Fibroblast of the aortic adventitia (primary cell): Measurements from ENCODE around the gene ST14. TPM values are rescaled to one million over a fixed set of nuclear protein-coding genes. Genes with fewer than 3 reads are reported as not detected.

ENCODE experiments used
- DNase-seq: peaks from one replicate; pipeline ENCODE4 v3.0.0-alpha.2; 2010; ENCODE audit warnings: low read depth
- H3K4me3 ChIP-seq: 2 replicates; pipeline ENCODE4 v1.5.1; 2011; ENCODE audit warnings: low read depth, mild to moderate bottlenecking, control low read depth, low read length, moderate library complexity
- total RNA-seq: library from RNA; depleted of rRNA; stranded (reverse); fragments of >200 nt; gene quantifications from 2 replicates; pipeline ENCODE4 v1.2.3, GENCODE V29; 2012; ENCODE audit warnings: low replicate concordance
- TF ChIP-seq, protein P1 (sequence below): IDR thresholded peaks from 2 replicates; pipeline ENCODE4 v1.5.1; 2011; ENCODE audit warnings: mild to moderate bottlenecking, low read length, control low read depth, inconsistent platforms; ENCODE audit not compliant: insufficient read depth

Gene ST14
- total RNA-seq, 1 donor, result 0.09 TPM

GRCh38 chr11:130204703-130205095, 45.1 kb downstream of the ST14 start:
- TF ChIP-seq, protein P1, sequence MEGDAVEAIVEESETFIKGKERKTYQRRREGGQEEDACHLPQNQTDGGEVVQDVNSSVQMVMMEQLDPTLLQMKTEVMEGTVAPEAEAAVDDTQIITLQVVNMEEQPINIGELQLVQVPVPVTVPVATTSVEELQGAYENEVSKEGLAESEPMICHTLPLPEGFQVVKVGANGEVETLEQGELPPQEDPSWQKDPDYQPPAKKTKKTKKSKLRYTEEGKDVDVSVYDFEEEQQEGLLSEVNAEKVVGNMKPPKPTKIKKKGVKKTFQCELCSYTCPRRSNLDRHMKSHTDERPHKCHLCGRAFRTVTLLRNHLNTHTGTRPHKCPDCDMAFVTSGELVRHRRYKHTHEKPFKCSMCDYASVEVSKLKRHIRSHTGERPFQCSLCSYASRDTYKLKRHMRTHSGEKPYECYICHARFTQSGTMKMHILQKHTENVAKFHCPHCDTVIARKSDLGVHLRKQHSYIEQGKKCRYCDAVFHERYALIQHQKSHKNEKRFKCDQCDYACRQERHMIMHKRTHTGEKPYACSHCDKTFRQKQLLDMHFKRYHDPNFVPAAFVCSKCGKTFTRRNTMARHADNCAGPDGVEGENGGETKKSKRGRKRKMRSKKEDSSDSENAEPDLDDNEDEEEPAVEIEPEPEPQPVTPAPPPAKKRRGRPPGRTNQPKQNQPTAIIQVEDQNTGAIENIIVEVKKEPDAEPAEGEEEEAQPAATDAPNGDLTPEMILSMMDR, result no peak
- no peak overlapping the region for H3K4me3 ChIP-seq
- DNase-seq, result no peak

DNA sequence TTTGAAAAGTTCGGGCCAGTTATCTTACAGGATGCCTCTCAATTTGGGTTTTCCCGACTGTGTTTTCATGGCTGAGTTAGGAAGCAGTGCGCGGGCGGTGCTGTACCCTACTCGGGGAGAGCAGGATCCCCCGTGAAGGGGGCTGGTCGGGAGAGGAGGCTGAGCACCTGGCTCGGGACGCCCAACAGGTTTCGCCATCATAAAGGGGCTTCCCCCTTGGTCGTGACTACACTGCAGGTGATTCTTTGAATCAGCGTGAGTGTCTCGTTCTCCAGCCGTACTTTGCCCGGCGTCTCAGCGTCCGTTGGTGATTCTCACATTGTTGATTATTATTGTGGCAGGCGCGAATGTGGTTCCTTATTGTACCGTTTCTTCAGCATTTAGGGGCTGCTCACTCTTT, 46.6 kb downstream of the ST14 start:
- no peak overlapping the region for H3K4me3 ChIP-seq
- DNase-seq, result no peak
- TF ChIP-seq, protein P1, result no peak

GRCh38 chr11:130208241-130209127, 48.9 kb downstream of the ST14 start:
- TF ChIP-seq, protein P1, result no peak
- no peak for DNase-seq
- no peak overlapping the region for H3K4me3 ChIP-seq

DNA sequence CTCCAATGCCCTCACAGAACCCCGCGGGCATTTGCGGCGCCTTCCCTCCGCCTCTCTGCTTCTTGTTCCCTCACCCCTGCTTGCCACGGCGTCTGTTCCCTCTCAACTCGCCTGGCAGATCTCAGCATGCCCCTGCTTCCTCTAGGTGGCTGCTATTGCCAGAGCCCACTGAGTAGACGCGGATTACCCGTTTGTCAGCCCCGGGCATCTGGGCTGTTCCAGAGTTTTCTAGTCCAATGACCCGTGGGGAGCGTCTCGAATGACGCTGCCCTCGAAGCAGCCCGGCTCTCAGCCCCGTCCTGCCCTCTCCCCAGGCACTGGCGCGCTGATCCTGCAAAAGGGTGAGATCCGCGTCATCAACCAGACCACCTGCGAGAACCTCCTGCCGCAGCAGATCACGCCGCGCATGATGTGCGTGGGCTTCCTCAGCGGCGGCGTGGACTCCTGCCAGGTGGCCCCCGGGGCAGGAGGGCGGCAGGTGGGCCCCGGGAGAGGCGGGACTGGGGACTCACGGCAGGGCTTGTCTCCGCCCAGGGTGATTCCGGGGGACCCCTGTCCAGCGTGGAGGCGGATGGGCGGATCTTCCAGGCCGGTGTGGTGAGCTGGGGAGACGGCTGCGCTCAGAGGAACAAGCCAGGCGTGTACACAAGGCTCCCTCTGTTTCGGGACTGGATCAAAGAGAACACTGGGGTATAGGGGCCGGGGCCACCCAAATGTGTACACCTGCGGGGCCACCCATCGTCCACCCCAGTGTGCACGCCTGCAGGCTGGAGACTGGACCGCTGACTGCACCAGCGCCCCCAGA, 49.7 kb downstream of the ST14 start:
- TF ChIP-seq, protein P1, result no peak
- H3K4me3 ChIP-seq, result no peak overlapping the region
- no peak for DNase-seq

GRCh38 chr11:130209954-130210854, 50.6 kb downstream of the ST14 start:
- TF ChIP-seq, protein P1, result no peak
- no peak for DNase-seq
- H3K4me3 ChIP-seq, result no peak overlapping the region

DNA sequence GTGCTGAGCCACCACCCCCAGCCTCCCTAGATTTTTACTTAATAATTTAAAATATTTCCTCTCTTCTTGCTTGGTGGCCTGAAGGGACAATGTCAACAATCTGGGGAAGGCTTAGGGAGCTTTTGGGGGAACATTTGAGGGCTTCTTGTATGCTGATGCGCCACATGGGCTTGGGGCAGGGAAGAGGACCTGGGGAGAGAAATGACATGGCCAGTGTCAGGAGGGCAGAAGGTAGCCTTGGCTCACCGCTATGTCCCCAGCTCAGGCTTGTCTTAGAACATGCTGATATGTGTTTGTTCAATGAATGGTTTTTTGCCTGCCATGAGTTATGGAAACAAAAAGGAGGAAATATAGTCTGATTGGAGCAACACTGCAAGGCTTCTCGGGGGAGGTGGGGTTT, 51.6 kb downstream of the ST14 start:
- TF ChIP-seq, protein P1, result no peak
- DNase-seq, result no peak
- no peak overlapping the region for H3K4me3 ChIP-seq
